Body of pancreas (tissue), 4 donors: ENCODE measurements around the gene LDLRAD4.

Experiments
- CTCF ChIP-seq, 7 experiments: fragments of 450-650 bp in 4 of 7; fragments of 200-600 bp in 3 of 7; sonication (generic) in 3 of 7; IDR thresholded peaks; one replicate each; pipeline ENCODE4 v1.5.1; 2016 to 2019; ENCODE audit warnings: antibody characterized with exemption in 7 of 7
- POLR2A ChIP-seq, 3 donors: fragments of 450-650 bp; IDR thresholded peaks; one replicate each; pipeline ENCODE4 v1.6.1; 2016; ENCODE audit warnings: antibody characterized with exemption in 3 of 3, mild to moderate bottlenecking in 2 of 3

- TF ChIP-seq POLR2A (IDR thresholded peaks at IDR 0.05) = no peak
- TF ChIP-seq CTCF (IDR thresholded peaks at IDR 0.05) = no peak
Measured at GRCh38 chr18:13405305-13406038, 186.9 kb downstream of the LDLRAD4 start.
